Vagina (tissue), 2 donors: ENCODE data around the gene ZNF841.
"Not testable (repeated sequence)": the region's sequence is repeated elsewhere in the genome, so short reads cannot be mapped to it uniquely, and the experiment has no call there.

ENCODE experiments used
- POLR2A ChIP-seq, 2 donors: fragments of 450-650 bp; IDR thresholded peaks; one replicate each; pipeline ENCODE4 v1.6.1; 2017; ENCODE audit warnings: antibody characterized with exemption in 2 of 2, mild to moderate bottlenecking in 2 of 2, moderate library complexity in 2 of 2
- TF ChIP-seq, protein P1 (sequence below), 3 experiments: fragments of 450-650 bp in 2 of 3; fragments of 200-600 bp in 1 of 3; sonication (generic) in 1 of 3; IDR thresholded peaks; one replicate each; pipeline ENCODE4 v1.5.1; 2017 to 2019; ENCODE audit warnings: antibody characterized with exemption in 3 of 3, mild to moderate bottlenecking in 2 of 3, moderate library complexity in 2 of 3

- TF ChIP-seq, protein P1, sequence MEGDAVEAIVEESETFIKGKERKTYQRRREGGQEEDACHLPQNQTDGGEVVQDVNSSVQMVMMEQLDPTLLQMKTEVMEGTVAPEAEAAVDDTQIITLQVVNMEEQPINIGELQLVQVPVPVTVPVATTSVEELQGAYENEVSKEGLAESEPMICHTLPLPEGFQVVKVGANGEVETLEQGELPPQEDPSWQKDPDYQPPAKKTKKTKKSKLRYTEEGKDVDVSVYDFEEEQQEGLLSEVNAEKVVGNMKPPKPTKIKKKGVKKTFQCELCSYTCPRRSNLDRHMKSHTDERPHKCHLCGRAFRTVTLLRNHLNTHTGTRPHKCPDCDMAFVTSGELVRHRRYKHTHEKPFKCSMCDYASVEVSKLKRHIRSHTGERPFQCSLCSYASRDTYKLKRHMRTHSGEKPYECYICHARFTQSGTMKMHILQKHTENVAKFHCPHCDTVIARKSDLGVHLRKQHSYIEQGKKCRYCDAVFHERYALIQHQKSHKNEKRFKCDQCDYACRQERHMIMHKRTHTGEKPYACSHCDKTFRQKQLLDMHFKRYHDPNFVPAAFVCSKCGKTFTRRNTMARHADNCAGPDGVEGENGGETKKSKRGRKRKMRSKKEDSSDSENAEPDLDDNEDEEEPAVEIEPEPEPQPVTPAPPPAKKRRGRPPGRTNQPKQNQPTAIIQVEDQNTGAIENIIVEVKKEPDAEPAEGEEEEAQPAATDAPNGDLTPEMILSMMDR (IDR thresholded peaks at IDR 0.05), result not testable (repeated sequence)
- not testable (repeated sequence) for TF ChIP-seq POLR2A (IDR thresholded peaks at IDR 0.05)
Observed at GRCh38 chr19:52051736-52052135, 43.8 kb downstream of the ZNF841 start.
